ENCODE data around the gene PPP1R14C. TPM values are rescaled to one million over a fixed set of nuclear protein-coding genes. Genes with fewer than 3 reads are reported as not detected.
A peak's percentile ranks its signal among the peaks of the same experiment; 100 is the strongest.
"Not testable (repeated sequence)": the region's sequence is repeated elsewhere in the genome, so short reads cannot be mapped to it uniquely, and the experiment has no call there.

Gene PPP1R14C
- total RNA-seq, 2 donors from 2014 or later, result 0.95 to 1.3 TPM

GRCh38 chr6:150236544-150236943, 93.7 kb downstream of the PPP1R14C start:
- Histone ChIP-seq H3K4me3 (no peak overlapping the region), H3K4me1 (ENCODE audit: control insufficient read depth in 1 of 2, low read depth in 2 of 2) (peaks cover 3 to 12% of the 10 kb centered on the region in 2 donors), H3K9me3 (no peaks in the 10 kb centered on the region), H3K27ac (no peak overlapping the region), H3K27me3 (replicated peaks; ENCODE audit: insufficient read depth) (no peaks in the 10 kb centered on the region), H3K36me3 (no peaks in the 10 kb centered on the region)
- ATAC-seq (ENCODE audit: insufficient number of reproducible peaks, low FRiP score, low read depth), result no peak
- no peak for DNase-seq (ENCODE audit: low spot score)
- no peak for TF ChIP-seq CTCF (IDR thresholded peaks at IDR 0.05)

GRCh38 chr6:150237626-150238025, 94.8 kb downstream of the PPP1R14C start:
- H3K27ac ChIP-seq, result no peak overlapping the region
- no peak for ATAC-seq (ENCODE audit: insufficient number of reproducible peaks, low FRiP score, low read depth)

GRCh38 chr6:150238336-150238741, 95.5 kb downstream of the PPP1R14C start:
- no peaks in the 10 kb centered on the region for H3K27me3 ChIP-seq (replicated peaks; ENCODE audit: insufficient read depth)
- H3K4me1 ChIP-seq (ENCODE audit: control insufficient read depth in 1 of 2, low read depth in 2 of 2), result peaks cover 3 to 12% of the 10 kb centered on the region in 2 donors
- ATAC-seq (ENCODE audit: insufficient number of reproducible peaks, low FRiP score, low read depth) (peak; percentile 90), DNase-seq (ENCODE audit: low spot score) (no peak)
- TF ChIP-seq CTCF (IDR thresholded peaks at IDR 0.05), result no peak
- no peaks in the 10 kb centered on the region for H3K36me3 ChIP-seq
- no peak overlapping the region for H3K4me3 ChIP-seq
- H3K27ac ChIP-seq, result no peak overlapping the region
- no peaks in the 10 kb centered on the region for H3K9me3 ChIP-seq

More at GRCh38 chr6:150237626-150238025, 94.8 kb downstream of the PPP1R14C start:
- no peaks in the 10 kb centered on the region for H3K36me3 ChIP-seq
- no peak for DNase-seq (ENCODE audit: low spot score)
- no peaks in the 10 kb centered on the region for H3K27me3 ChIP-seq (replicated peaks; ENCODE audit: insufficient read depth)
- peaks cover 3 to 12% of the 10 kb centered on the region in 2 donors for H3K4me1 ChIP-seq (ENCODE audit: control insufficient read depth in 1 of 2, low read depth in 2 of 2)
- TF ChIP-seq CTCF (IDR thresholded peaks at IDR 0.05), result no peak
- no peaks in the 10 kb centered on the region for H3K9me3 ChIP-seq
- H3K4me3 ChIP-seq, result no peak overlapping the region

GRCh38 chr6:150238846-150239407, 96.1 kb downstream of the PPP1R14C start:
- TF ChIP-seq CTCF (IDR thresholded peaks at IDR 0.05), result no peak
- no peaks in the 10 kb centered on the region for H3K36me3 ChIP-seq
- DNase-seq (ENCODE audit: low spot score) (no peak), ATAC-seq (ENCODE audit: insufficient number of reproducible peaks, low FRiP score, low read depth) (no peak)
- H3K4me3 ChIP-seq, result no peak overlapping the region
- H3K9me3 ChIP-seq, result no peaks in the 10 kb centered on the region
- H3K27me3 ChIP-seq (replicated peaks; ENCODE audit: insufficient read depth), result no peaks in the 10 kb centered on the region
- no peak overlapping the region for H3K27ac ChIP-seq
- H3K4me1 ChIP-seq (ENCODE audit: control insufficient read depth in 1 of 2, low read depth in 2 of 2), result peaks cover 3 to 12% of the 10 kb centered on the region in 2 donors

GRCh38 chr6:150241756-150242155, 98.9 kb downstream of the PPP1R14C start:
- not testable (repeated sequence) for H3K36me3 ChIP-seq
- H3K4me1 ChIP-seq (ENCODE audit: control insufficient read depth in 1 of 2, low read depth in 2 of 2), result peaks cover 3 to 12% of the 10 kb centered on the region in 2 donors

More at GRCh38 chr6:150241756-150242155, 98.9 kb downstream of the PPP1R14C start:
- H3K9me3 ChIP-seq; H3K4me3 ChIP-seq; H3K27ac ChIP-seq; ATAC-seq (ENCODE audit: insufficient number of reproducible peaks, low FRiP score, low read depth); DNase-seq (ENCODE audit: low spot score); H3K27me3 ChIP-seq (replicated peaks; ENCODE audit: insufficient read depth): not testable (repeated sequence)

Data from thoracic aorta (tissue), 2 donors.